HG03571 (cell line): ENCODE measurements around the gene DTNB.

Experiments
- ATAC-seq: cut with Tn5 transposase; IDR thresholded peaks from one replicate; pipeline ENCODE4 v1.9.1; 2021; ENCODE audit not compliant: unreplicated experiment

Gene DTNB

DNA sequence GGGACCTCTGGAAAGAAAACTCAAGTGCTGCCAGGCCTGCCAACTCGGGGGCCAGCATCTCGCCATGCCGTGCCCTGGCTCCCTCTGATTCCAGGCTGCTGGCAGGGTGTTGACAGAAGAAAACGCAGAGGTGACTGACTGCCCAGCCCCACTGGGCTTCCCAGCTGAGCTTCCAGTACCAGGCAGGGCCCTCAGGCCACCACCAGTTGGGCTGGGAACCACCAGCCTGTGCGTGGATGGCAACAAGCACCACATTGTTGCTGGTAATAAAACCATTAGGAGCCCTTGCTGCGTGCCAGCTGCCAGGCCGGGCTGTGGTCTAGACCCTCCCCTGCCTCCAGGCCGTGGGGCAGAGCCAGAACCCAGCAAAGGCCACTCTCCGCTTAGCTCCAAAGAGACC lies 340.8 kb downstream of the DTNB start:
- ATAC-seq: no peak

DNA sequence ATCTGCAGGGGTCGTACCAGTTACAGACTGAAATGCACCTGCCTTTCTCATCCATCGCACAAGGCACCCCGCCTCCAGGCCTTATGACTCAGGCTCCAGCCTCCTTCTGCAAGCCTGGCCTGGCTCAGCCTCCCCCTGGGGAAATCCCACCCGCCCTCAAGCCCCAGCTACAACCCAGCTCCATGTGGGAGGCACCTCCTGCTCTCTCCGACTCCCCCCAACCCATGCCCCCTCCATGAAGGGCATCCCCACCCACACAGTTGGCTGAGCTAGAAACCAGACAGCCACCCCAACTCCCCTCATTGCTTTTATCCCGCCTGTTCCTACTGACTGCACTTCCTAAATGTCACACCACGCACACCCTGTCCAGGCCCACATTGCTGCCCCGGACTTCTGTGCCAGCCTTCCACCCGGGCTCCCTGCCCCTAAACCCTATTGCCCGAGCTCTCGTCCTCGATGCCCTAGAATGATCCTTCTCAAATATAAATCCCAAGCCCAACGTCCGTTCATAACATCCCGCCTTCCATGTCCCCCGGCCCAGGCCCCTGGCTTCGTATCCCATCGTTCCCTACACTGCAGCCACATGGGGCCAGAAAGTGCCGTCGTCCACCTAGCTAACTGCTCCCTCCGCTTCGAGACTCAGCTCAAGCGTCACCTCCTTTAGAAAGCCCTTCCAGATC lies 341.6 kb downstream of the DTNB start:
- no peak for ATAC-seq

DNA sequence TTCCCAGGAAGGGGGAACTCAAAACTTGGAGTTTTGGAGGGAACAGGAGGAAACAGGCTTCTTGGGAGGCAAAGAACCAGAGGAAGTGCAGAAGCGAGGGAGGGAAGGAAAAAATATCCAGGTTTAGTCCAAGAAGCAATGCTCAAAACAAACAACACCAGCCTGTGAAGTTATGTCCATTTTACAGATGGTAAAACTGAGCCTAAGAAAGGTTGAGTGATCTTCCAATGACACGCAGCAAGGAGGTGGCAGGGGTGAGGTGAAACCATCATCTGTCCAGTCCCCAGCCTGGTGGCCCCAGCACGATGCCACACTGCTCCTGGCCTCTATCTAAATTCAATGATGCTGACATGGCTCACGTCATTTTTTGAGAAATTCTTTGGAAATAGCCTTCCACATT lies 342.4 kb downstream of the DTNB start:
- ATAC-seq: no peak

DNA sequence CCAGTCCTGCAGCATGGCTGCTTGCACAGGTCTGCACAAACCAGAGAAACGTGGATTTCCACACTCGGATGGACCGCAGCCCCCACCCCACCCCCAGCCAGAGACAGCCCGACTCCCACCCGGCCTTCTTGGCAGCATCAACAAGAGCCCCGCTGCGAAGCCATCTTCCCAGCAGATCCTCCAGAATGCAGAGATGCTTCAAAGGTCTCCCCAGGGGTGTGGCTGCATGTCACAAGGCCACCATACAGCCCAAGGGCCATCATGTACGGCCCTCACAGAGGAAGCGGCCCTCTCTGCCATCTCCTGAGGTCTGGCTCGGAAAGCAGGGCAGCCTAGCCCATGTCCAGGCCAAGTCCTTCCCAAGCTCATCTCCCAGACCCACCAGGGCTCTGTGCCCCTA lies 343.1 kb downstream of the DTNB start:
- ATAC-seq: no peak

DNA sequence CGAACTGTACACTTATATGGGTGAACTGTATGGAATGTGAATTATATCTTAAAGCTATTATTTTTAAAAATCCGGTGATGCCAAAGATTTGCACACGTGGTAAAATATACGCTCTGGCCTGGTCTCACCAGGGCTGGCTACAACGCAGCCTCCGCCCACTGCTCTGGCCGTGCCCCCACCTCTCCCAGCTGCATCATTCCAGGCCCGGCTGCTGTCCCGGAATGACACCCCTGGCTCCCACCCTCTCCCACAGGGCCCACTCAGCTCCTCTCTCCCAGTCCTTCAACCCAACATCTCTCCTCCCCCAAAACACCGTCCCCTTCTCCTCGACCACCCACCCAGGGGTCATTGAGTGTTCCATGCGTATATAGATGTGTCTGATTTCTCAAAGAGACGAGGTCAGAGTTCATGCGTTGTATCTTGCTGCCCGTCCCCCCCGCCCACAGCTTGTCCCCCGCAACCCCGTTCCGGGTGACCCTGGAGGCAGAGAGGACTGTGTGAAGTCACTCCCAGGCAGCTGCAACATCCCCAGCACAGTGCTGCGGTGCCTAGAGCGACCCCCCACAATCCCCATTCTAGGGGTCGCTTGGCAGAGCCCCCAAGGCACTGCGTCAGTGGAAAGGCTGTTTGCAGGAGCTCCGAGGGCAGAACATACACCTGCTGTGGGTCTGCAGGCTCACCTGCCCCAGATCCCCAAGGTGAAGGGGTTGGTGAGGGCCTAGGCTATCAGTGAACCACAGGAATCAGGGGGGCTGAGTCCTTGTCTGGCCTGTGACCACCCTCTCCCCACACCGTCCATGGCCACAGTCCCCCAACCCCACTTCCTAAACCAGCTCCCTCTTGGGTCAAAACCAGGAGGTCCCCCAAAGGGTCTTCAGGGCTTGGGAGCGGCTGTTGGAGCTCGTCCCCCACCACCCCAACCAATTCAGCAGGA lies 345.0 kb downstream of the DTNB start:
- no peak for ATAC-seq
